GM06990 (cell line): Measurements from ENCODE around the gene YTHDF2.
"Not testable (repeated sequence)": the region's sequence is repeated elsewhere in the genome, so short reads cannot be mapped to it uniquely, and the experiment has no call there.

Source experiments
- DNase-seq: peaks from one replicate; pipeline ENCODE4 v3.0.0-alpha.2; 2011; ENCODE audit not compliant: insufficient read length; ENCODE audit errors: extremely low read depth
- H3K27me3 ChIP-seq: replicated peaks from 2 replicates; pipeline ENCODE4 v1.6.0; 2011; ENCODE audit warnings: low read length; ENCODE audit not compliant: control insufficient read depth, insufficient read depth
- H3K36me3 ChIP-seq: 2 replicates; pipeline ENCODE4 v1.5.1; 2011; ENCODE audit warnings: low read length; ENCODE audit not compliant: control insufficient read depth, insufficient read depth
- H3K4me3 ChIP-seq: replicated peaks from 2 replicates; pipeline ENCODE4 v1.5.1; 2011; ENCODE audit warnings: low read depth, mild to moderate bottlenecking, control low read depth, low read length
- CTCF ChIP-seq: IDR thresholded peaks from 2 replicates; pipeline ENCODE4 v1.5.1; 2011; ENCODE audit warnings: low read length, control low read depth, mild to moderate bottlenecking, inconsistent platforms; ENCODE audit not compliant: insufficient read depth, poor library complexity, severe bottlenecking

The YTHDF2 gene

DNA sequence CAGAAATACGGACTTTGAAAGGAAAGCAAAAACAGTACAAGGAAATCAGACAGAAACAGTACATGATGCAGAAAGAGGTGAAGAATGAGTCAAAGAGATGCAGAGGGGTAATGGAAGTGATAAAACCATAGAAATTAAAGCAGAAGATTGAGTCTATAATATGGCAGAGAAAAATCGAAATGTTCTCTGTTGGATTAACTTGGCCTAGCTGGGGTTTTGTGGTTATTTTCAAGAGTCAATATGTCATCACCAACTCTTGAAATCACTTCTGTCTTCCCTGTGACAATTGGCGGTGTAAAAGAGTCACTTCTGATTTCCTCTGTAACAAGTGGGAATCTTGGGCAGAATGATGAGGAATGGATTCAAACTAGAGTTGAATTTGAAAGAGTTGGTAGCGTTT, 7.4 kb downstream of the YTHDF2 start:
- no peak for DNase-seq
- peaks cover 10% of the 10 kb centered on the region for H3K36me3 ChIP-seq
- H3K27me3 ChIP-seq: no peaks in the 10 kb centered on the region
- H3K4me3 ChIP-seq: no peak overlapping the region; the same call in 1 of the 2 replicates
- TF ChIP-seq CTCF: no peak

GRCh38 chr1:28745653-28746173, 9.0 kb downstream of the YTHDF2 start:
- TF ChIP-seq CTCF: no peak
- Histone ChIP-seq H3K27me3 (no peaks in the 10 kb centered on the region), H3K4me3 (no peak overlapping the region), H3K36me3 (peaks cover 11% of the 10 kb centered on the region)
- no peak for DNase-seq

GRCh38 chr1:28750330-28750729, 13.6 kb downstream of the YTHDF2 start:
- no peak for DNase-seq
- peaks cover 4% of the 10 kb centered on the region for H3K36me3 ChIP-seq
- TF ChIP-seq CTCF: no peak
- no peak overlapping the region for H3K4me3 ChIP-seq
- H3K27me3 ChIP-seq: no peaks in the 10 kb centered on the region

- not testable (repeated sequence) for H3K36me3 ChIP-seq, H3K4me3 ChIP-seq, DNase-seq, H3K27me3 ChIP-seq
Observed at GRCh38 chr1:28750771-28751294, 14.1 kb downstream of the YTHDF2 start.

- Histone ChIP-seq H3K4me3 (no peak overlapping the region), H3K36me3 (peaks cover 4% of the 10 kb centered on the region), H3K27me3 (no peaks in the 10 kb centered on the region)
- no peak for DNase-seq
- TF ChIP-seq CTCF: no peak
Observed at GRCh38 chr1:28751315-28752060, 14.7 kb downstream of the YTHDF2 start.

- no peak overlapping the region for H3K4me3 ChIP-seq
Observed at GRCh38 chr1:28755701-28756100, 19.0 kb downstream of the YTHDF2 start.

More at GRCh38 chr1:28755701-28756100, 19.0 kb downstream of the YTHDF2 start:
- no peak for TF ChIP-seq CTCF
- DNase-seq: no peak
- peaks cover 4% of the 10 kb centered on the region for H3K36me3 ChIP-seq
- H3K27me3 ChIP-seq: no peaks in the 10 kb centered on the region
